T-helper 1 cell treated with Interleukin-12 subunit alpha and Interleukin-12 subunit beta and Interleukin-4 antibody, amounts not matched to agents 30 μg/mL and 1 μg/mL, for 36 hours (primary cell): ENCODE results near the gene TBK1.
"Not testable (repeated sequence)": the region's sequence is repeated elsewhere in the genome, so short reads cannot be mapped to it uniquely, and the experiment has no call there.

ENCODE experiments used
- H3K27ac Mint-ChIP-seq: one replicate; pipeline ENCODE4 v1.8.0; 2021; ENCODE audit warnings: mild to moderate bottlenecking, mixed read lengths
- H3K27me3 Mint-ChIP-seq: one replicate; pipeline ENCODE4 v1.8.0; 2021; ENCODE audit warnings: low read depth, mixed read lengths
- H3K36me3 Mint-ChIP-seq: one replicate; pipeline ENCODE4 v1.8.0; 2021; ENCODE audit warnings: low read depth, mixed read lengths
- H3K4me1 Mint-ChIP-seq: one replicate; pipeline ENCODE4 v1.8.0; 2021; ENCODE audit warnings: low read depth, mixed read lengths
- H3K4me3 Mint-ChIP-seq: one replicate; pipeline ENCODE4 v1.8.0; 2021; ENCODE audit warnings: mild to moderate bottlenecking, moderate library complexity, mixed read lengths
- H3K9me3 Mint-ChIP-seq: one replicate; pipeline ENCODE4 v1.8.0; 2021; ENCODE audit warnings: mixed read lengths

The TBK1 gene

GRCh38 chr12:64496839-64497400, 45.0 kb downstream of the TBK1 start:
- Mint-ChIP-seq H3K4me3 (no peak overlapping the region), H3K36me3 (peaks cover 36% of the 10 kb centered on the region), H3K9me3 (no peaks in the 10 kb centered on the region), H3K4me1 (peaks cover 6% of the 10 kb centered on the region), H3K27ac (no peak overlapping the region), H3K27me3 (no peaks in the 10 kb centered on the region)

DNA sequence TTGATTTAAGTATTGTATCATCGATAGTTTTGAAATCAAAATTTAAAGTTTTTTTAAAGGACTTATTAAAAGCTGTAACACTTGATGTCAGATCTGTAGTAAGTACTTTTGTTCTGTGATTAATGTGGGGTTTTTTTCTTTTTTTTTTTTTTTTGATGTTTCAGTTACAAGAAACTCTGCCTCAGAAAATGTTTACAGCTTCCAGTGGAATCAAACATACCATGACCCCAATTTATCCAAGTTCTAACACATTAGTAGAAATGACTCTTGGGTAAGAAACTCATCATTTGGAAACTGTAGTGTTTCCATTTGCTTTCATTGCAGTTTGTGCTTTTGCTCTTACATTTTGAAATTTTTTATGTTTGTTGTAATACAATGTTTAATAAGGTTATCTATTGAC, 45.6 kb downstream of the TBK1 start:
- Mint-ChIP-seq H3K27me3 (no peaks in the 10 kb centered on the region), H3K9me3 (no peaks in the 10 kb centered on the region), H3K27ac (no peak overlapping the region), H3K4me3 (no peak overlapping the region), H3K36me3 (peaks cover 37% of the 10 kb centered on the region), H3K4me1 (peaks cover 6% of the 10 kb centered on the region)

DNA sequence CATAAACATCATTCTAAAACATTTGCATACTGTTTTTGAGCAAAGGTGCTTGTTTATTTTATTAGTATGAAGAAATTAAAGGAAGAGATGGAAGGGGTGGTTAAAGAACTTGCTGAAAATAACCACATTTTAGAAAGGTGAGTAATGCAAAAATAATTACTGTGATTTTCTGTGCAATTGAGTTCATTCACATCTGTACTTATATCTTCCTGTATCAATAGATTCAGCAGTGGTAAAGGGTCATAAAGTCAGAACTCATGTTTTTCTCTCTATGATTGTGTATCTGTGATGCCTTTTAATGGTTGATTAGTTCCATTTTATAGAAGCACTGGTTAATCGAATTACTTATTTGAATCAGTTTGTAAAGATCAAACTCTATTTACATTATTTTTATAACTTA, 46.0 kb downstream of the TBK1 start:
- no peak overlapping the region for H3K27ac Mint-ChIP-seq
- H3K27me3 Mint-ChIP-seq: no peaks in the 10 kb centered on the region
- no peak overlapping the region for H3K4me3 Mint-ChIP-seq
- peaks cover 6% of the 10 kb centered on the region for H3K4me1 Mint-ChIP-seq
- H3K36me3 Mint-ChIP-seq: peaks cover 41% of the 10 kb centered on the region
- no peaks in the 10 kb centered on the region for H3K9me3 Mint-ChIP-seq

DNA sequence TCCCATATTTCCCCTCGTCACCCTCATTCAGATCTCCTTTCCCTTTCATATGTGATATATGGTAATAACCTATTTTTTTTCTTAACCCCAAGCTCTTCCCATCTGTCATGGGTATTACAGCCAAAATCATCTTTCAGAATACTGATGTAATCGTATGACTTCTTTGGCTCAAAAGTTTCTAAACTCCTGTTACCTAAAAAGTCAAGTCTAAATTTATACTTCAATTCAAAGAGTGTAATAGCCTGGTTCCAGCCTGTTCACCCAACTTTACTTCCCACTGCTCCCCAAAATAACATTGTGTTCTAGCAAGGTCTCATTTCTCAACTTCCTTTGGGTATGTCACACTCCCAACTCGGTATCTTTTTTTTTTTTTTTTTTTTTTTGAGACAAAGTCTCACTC, 48.5 kb downstream of the TBK1 start:
- Mint-ChIP-seq H3K36me3 (peaks cover 28% of the 10 kb centered on the region), H3K9me3 (no peaks in the 10 kb centered on the region), H3K27ac (no peak overlapping the region), H3K4me1 (no peaks in the 10 kb centered on the region), H3K27me3 (no peaks in the 10 kb centered on the region), H3K4me3 (no peak overlapping the region)

GRCh38 chr12:64501486-64501885, 49.6 kb downstream of the TBK1 start:
- Mint-ChIP-seq H3K27me3 (no peaks in the 10 kb centered on the region), H3K9me3 (no peaks in the 10 kb centered on the region), H3K36me3 (peaks cover 26% of the 10 kb centered on the region)

GRCh38 chr12:64506955-64507354, 55.0 kb downstream of the TBK1 start:
- no peaks in the 10 kb centered on the region for H3K9me3 Mint-ChIP-seq
- H3K36me3 Mint-ChIP-seq: peaks cover 6% of the 10 kb centered on the region
- H3K4me3 Mint-ChIP-seq: no peak overlapping the region
- no peak overlapping the region for H3K27ac Mint-ChIP-seq
- H3K27me3 Mint-ChIP-seq: no peaks in the 10 kb centered on the region
- H3K4me1 Mint-ChIP-seq: peaks cover 2% of the 10 kb centered on the region

More at GRCh38 chr12:64501486-64501885, 49.6 kb downstream of the TBK1 start:
- Mint-ChIP-seq H3K4me1 (no peaks in the 10 kb centered on the region), H3K27ac (no peak overlapping the region), H3K4me3 (no peak overlapping the region)

DNA sequence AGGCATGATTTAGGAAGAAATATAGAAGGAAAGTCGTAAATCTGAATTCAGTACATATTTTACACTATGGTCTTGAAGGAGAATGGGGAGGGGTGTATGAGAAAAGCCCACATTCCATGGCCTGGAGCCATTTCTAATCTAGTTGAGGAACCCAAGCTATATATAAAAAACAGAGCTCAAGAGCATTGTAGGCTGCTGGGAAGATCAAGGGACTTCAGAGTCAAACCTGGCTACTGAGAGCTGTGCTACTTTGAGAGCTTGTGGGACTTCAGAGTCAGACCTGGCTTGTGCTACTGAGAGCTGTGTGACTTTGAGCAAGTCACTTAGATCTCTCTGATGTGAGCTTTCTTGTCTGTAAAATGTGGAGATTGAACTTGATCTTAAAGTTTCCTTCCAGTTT, 58.7 kb downstream of the TBK1 start:
- Mint-ChIP-seq H3K36me3 (peaks cover 2% of the 10 kb centered on the region), H3K27me3 (peaks cover 4% of the 10 kb centered on the region), H3K4me1 (peaks cover 2% of the 10 kb centered on the region), H3K9me3 (no peaks in the 10 kb centered on the region), H3K27ac (no peak overlapping the region), H3K4me3 (no peak overlapping the region)

DNA sequence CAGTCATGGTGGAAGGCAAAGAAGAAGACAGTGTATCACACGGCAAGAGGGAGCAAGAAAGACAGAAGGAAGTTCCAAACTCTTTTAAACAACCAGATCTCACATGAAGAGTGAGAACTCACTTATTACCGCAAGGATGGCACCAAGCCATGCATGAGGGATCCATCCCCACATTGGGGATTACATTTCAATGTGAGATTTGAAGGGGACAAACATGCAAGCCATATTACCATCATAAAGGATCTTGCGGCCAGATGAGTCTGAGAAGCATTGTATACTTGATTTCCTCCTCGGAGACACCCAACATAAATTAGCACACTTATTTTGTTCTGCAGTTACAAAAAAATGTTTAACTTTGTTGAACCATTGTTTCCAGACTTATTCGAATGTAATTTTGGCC, 66.5 kb downstream of the TBK1 start:
- Mint-ChIP-seq H3K4me3 (no peak overlapping the region), H3K27ac (no peak overlapping the region), H3K4me1 (no peaks in the 10 kb centered on the region), H3K36me3 (no peaks in the 10 kb centered on the region), H3K27me3 (peaks cover 4% of the 10 kb centered on the region), H3K9me3 (no peaks in the 10 kb centered on the region)

GRCh38 chr12:64521833-64522232, 69.9 kb downstream of the TBK1 start:
- Mint-ChIP-seq H3K27ac (no peak overlapping the region), H3K36me3 (no peaks in the 10 kb centered on the region), H3K4me3 (no peak overlapping the region), H3K27me3 (no peaks in the 10 kb centered on the region), H3K4me1 (no peaks in the 10 kb centered on the region), H3K9me3 (no peaks in the 10 kb centered on the region)

- H3K4me1 Mint-ChIP-seq: no peaks in the 10 kb centered on the region
- H3K27me3 Mint-ChIP-seq: no peaks in the 10 kb centered on the region
- no peaks in the 10 kb centered on the region for H3K9me3 Mint-ChIP-seq
- no peaks in the 10 kb centered on the region for H3K36me3 Mint-ChIP-seq
- H3K4me3 Mint-ChIP-seq: no peak overlapping the region
- H3K27ac Mint-ChIP-seq: no peak overlapping the region
Observed at GRCh38 chr12:64522316-64522715, 70.4 kb downstream of the TBK1 start.

DNA sequence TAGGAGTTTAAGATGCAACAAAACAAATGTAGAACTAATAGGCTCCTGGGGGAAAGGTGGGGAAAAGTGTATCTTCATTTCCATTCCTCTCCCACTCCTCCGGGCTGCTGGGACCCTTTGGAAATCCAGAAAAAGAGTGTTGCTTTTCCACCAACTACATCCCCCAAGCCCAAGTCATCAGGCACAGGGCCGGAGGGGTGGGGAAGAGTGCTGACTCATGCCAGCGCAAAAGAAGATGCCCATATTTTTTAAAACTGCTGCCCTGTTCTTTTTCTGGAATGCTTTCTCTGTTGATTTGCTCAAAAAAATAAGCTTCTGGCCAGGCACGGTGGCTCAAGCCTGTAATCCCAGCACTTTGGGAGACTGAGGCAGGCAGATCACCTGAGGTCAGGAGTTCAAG, 70.9 kb downstream of the TBK1 start:
- no peak overlapping the region for H3K4me3 Mint-ChIP-seq
- no peaks in the 10 kb centered on the region for H3K36me3 Mint-ChIP-seq
- H3K27ac Mint-ChIP-seq: no peak overlapping the region
- no peaks in the 10 kb centered on the region for H3K4me1 Mint-ChIP-seq
- H3K27me3 Mint-ChIP-seq: no peaks in the 10 kb centered on the region
- no peaks in the 10 kb centered on the region for H3K9me3 Mint-ChIP-seq

- not testable (repeated sequence) for H3K36me3 Mint-ChIP-seq, H3K4me1 Mint-ChIP-seq, H3K27ac Mint-ChIP-seq, H3K27me3 Mint-ChIP-seq, H3K4me3 Mint-ChIP-seq, H3K9me3 Mint-ChIP-seq
Observed at GRCh38 chr12:64523565-64524444, 71.9 kb downstream of the TBK1 start.

DNA sequence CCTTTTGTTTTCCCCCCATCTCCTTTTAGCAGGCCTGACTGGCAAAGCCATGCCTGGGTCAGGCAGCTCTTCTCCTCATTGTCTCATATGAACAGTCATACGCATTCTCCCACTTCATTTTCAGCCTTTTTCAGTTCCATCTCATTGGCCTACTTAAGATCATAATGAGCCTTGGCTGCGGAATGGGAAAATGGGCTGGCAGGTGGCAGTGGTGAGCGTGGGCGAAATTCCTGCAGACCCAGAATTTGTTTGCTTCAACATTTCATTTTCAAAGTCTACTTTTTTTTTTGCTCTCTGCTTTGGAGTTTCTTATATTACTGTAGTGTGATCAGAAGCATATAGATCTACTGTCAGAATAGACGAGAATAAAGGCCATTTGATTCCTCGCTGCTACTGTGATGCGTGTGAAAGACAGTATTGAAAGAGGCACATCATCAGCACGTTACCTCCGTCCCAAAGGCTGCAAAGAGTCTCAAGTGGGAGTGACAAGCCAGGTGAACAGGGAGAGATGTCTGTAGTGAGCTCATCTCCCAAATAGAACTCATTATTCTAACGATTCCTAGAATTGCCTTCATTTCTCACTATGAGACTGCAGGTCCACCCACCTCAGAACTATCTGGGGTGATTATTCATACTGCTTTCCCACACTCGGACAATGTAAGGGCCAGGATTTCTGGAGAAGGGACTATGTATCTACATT, 73.7 kb downstream of the TBK1 start:
- no peak overlapping the region for H3K27ac Mint-ChIP-seq
- H3K27me3 Mint-ChIP-seq: no peaks in the 10 kb centered on the region
- H3K4me3 Mint-ChIP-seq: no peak overlapping the region
- H3K36me3 Mint-ChIP-seq: no peaks in the 10 kb centered on the region
- H3K4me1 Mint-ChIP-seq: no peaks in the 10 kb centered on the region
- no peaks in the 10 kb centered on the region for H3K9me3 Mint-ChIP-seq

DNA sequence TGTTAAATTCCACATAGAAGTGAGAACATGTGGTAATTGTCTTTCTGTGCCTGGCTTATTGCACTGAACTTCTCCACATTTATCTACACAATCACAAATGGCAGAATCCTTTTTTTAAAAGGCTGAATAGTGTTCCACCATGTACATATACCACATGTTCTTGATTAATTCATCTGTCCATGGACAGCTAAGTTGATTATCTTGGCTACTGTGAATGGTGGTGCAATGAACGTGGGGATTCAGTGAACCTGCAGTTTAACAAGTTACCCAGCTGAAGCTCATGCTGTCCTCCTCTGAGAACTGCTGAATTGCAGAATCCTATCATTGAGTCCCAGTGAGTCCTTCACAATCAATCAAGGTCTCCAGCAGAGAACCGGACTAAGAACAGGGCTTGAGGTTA, 74.9 kb downstream of the TBK1 start:
- Mint-ChIP-seq H3K9me3 (no peaks in the 10 kb centered on the region), H3K27ac (no peak overlapping the region), H3K4me3 (no peak overlapping the region), H3K4me1 (no peaks in the 10 kb centered on the region), H3K36me3 (no peaks in the 10 kb centered on the region), H3K27me3 (no peaks in the 10 kb centered on the region)

DNA sequence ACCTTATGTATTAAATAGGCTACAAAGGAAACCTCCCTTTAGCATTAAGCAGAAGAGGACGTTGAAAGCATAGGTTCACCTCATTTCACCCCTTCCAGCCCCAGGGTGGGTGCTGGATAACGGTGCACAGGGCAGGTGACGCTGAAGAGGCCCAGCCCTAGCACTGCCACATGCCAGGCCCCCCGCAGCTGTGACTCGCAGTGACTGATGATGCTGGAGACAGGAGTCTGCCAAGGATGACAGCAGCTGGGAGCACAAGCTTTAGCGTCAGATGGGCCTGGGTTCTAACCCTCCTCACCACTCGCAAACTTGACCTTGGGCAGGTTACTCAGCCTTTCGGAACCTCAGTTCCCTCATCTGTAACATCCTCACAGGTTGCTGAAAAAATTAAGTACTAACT, 76.7 kb downstream of the TBK1 start:
- no peaks in the 10 kb centered on the region for H3K27me3 Mint-ChIP-seq
- H3K27ac Mint-ChIP-seq: no peak overlapping the region
- H3K4me3 Mint-ChIP-seq: no peak overlapping the region

More for the DNA sequence above, 76.7 kb downstream of the TBK1 start:
- H3K4me1 Mint-ChIP-seq: no peaks in the 10 kb centered on the region
- H3K9me3 Mint-ChIP-seq: no peaks in the 10 kb centered on the region
- no peaks in the 10 kb centered on the region for H3K36me3 Mint-ChIP-seq
